HEK293 (cell line): ENCODE data around the gene TXNDC11.

Experiments
- ATF2 ChIP-seq: fragments of 450-650 bp; formaldehyde crosslinking; IDR thresholded peaks from 2 replicates; pipeline ENCODE4 v1.5.1; 2016; ENCODE audit warnings: missing biosample characterization, missing genetic modification characterization, low read depth
- CTCF ChIP-seq: fragments of 450-650 bp; formaldehyde crosslinking; IDR thresholded peaks from 2 replicates; pipeline ENCODE4 v1.5.1; 2016; ENCODE audit warnings: missing biosample characterization, missing genetic modification characterization
- PBX3 ChIP-seq: sonication (generic); formaldehyde crosslinking; IDR thresholded peaks from 2 replicates; pipeline ENCODE4 v1.8.1; 2022; ENCODE audit warnings: mild to moderate bottlenecking, moderate library complexity, missing genetic modification reagents
- SCRT1 ChIP-seq: fragments of 450-650 bp; formaldehyde crosslinking; IDR thresholded peaks from 2 replicates; pipeline ENCODE4 v1.5.1; 2016; ENCODE audit warnings: missing biosample characterization, missing genetic modification characterization, borderline replicate concordance
- SETDB1 ChIP-seq: IDR thresholded peaks from one replicate; pipeline ENCODE4 v1.6.1; 2017; ENCODE audit warnings: mild to moderate bottlenecking, low read length, moderate library complexity, mixed read lengths; ENCODE audit not compliant: insufficient read length
- YY2 ChIP-seq: fragments of 450-650 bp; formaldehyde crosslinking; IDR thresholded peaks from 2 replicates; pipeline ENCODE4 v1.5.1; 2016; ENCODE audit warnings: missing biosample characterization, missing genetic modification characterization
- ZNF16 ChIP-seq: fragments of 450-650 bp; formaldehyde crosslinking; IDR thresholded peaks from 2 replicates; pipeline ENCODE4 v1.5.1; 2016; ENCODE audit warnings: low read depth, missing biosample characterization, missing genetic modification characterization
- ZNF223 ChIP-seq: fragments of 450-650 bp; formaldehyde crosslinking; IDR thresholded peaks from 2 replicates; pipeline ENCODE4 v1.5.1; 2016; ENCODE audit warnings: missing biosample characterization, missing genetic modification characterization
- ZNF549 ChIP-seq: fragments of 450-650 bp; IDR thresholded peaks from 2 replicates; pipeline ENCODE4 v1.5.1; 2018; ENCODE audit warnings: missing biosample characterization, missing genetic modification characterization, mild to moderate bottlenecking, inconsistent platforms, moderate library complexity
- ZNF629 ChIP-seq: fragments of 450-650 bp; formaldehyde crosslinking; IDR thresholded peaks from 2 replicates; pipeline ENCODE4 v1.5.1; 2017; ENCODE audit warnings: missing biosample characterization, missing genetic modification characterization
- ZSCAN30 ChIP-seq: fragments of 450-650 bp; IDR thresholded peaks from 2 replicates; pipeline ENCODE4 v1.5.1; 2018; ENCODE audit warnings: missing biosample characterization, mild to moderate bottlenecking, missing genetic modification characterization, moderate library complexity
- TF ChIP-seq, protein P1 (sequence below): fragments of 450-650 bp; formaldehyde crosslinking; conservative IDR thresholded peaks from 2 replicates; pipeline ENCODE4 v1.5.1; 2016; ENCODE audit warnings: low read depth, missing biosample characterization, missing genetic modification characterization

DNA sequence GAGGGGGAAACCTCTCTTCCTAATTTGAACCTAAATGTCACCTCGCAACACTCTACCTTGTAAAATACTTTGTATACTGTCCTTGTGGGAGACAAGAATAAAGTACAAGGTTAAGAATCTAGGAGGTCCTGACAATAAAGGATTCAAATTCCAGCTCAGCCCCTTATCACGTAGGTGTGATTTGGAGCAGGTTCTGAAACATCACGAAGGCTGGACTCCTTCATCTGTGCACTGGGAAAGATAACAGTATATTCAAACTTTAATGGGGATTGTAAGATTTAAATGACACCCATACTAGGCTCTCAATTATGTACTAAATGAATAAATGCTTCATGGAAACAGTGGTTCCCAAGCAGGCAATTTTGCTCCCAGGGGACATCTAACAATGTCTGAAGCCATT lies 2.1 kb downstream of the TXNDC11 start:
- TF ChIP-seq ZNF549 (tag by site-specific recombination): no peak
- TF ChIP-seq ZNF629: no peak
- no peak for TF ChIP-seq PBX3 (CRISPR knock-in tag)
- TF ChIP-seq ZNF223 (tag by site-specific recombination): no peak
- TF ChIP-seq ZSCAN30: no peak
- no peak for TF ChIP-seq CTCF (tag by site-specific recombination)
- TF ChIP-seq YY2: no peak
- no peak for TF ChIP-seq ZNF16 (tag by site-specific recombination)
- TF ChIP-seq SETDB1: no peak
- no peak for TF ChIP-seq ATF2 (tag by site-specific recombination)
- TF ChIP-seq SCRT1 (tag by site-specific recombination): no peak
- TF ChIP-seq, protein P1, sequence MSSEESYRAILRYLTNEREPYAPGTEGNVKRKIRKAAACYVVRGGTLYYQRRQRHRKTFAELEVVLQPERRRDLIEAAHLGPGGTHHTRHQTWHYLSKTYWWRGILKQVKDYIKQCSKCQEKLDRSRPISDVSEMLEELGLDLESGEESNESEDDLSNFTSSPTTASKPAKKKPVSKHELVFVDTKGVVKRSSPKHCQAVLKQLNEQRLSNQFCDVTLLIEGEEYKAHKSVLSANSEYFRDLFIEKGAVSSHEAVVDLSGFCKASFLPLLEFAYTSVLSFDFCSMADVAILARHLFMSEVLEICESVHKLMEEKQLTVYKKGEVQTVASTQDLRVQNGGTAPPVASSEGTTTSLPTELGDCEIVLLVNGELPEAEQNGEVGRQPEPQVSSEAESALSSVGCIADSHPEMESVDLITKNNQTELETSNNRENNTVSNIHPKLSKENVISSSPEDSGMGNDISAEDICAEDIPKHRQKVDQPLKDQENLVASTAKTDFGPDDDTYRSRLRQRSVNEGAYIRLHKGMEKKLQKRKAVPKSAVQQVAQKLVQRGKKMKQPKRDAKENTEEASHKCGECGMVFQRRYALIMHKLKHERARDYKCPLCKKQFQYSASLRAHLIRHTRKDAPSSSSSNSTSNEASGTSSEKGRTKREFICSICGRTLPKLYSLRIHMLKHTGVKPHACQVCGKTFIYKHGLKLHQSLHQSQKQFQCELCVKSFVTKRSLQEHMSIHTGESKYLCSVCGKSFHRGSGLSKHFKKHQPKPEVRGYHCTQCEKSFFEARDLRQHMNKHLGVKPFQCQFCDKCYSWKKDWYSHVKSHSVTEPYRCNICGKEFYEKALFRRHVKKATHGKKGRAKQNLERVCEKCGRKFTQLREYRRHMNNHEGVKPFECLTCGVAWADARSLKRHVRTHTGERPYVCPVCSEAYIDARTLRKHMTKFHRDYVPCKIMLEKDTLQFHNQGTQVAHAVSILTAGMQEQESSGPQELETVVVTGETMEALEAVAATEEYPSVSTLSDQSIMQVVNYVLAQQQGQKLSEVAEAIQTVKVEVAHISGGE (tag by site-specific recombination): no peak
